Measurements from ENCODE around the gene GRK5. TPM values are rescaled to one million over a fixed set of nuclear protein-coding genes. Genes with fewer than 3 reads are reported as not detected.

Gene GRK5
- total RNA-seq, 4 donors from 2014 or later: 6.0 to 111 (median 9.5) TPM

DNA sequence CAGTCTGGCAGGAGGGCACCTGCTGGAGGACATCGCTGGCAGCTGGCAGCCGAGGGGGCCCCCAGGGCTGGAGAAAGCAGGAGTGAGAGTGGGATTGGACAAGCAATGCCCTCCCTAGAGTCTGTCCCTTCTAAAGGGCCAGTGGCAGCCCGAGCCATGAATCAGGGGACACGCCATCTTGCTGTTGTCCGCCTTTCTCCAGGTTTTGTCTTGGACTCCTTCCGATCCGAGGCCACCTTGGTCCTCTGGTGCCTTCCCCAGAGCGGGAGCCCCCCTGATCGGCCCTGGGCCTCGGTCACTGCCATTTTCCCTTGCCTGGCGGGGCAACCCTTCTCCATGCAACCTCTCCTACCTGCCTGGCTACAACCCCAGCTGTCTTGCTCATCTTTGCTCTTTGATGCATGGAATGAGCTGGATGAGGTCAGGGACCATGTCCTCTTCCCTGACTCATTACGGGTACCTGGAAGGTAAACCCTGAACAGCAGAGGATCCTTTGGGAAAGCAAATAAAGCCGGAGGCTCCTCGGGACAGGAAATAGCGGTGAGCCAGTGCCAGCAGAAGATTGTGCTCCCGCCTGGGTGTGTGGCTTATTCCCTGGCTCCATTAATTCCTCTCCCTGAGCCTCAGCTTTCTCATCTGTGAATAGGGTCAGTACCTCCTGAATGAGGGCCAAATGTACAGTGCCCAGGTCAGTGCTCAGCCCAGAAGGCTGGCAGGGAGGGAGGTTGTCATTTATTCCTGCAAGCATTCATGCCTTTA is 112.0 kb downstream of the GRK5 start:
- DNase-seq: no peak
- no peak overlapping the region for H3K4me3 ChIP-seq
- peaks cover 10 to 33% (median 15%) of the 10 kb centered on the region in 4 donors for H3K4me1 ChIP-seq
- no peaks in the 10 kb centered on the region for H3K9me3 ChIP-seq
- H3K36me3 ChIP-seq: no peaks in the 10 kb centered on the region
- no peak overlapping the region for H3K27ac ChIP-seq
- H3K27me3 ChIP-seq: no peaks in the 10 kb centered on the region
- intact Hi-C loops (cut with DNase I; ENCODE audit: low total_unique reads) (no loop called here), in situ Hi-C loops (cut with MboI; ENCODE audit: low pct_ligation_motif_present in 1 of 4, low pct_unique_long_range_greater_than_20kb in 1 of 4, low sequenced_read_pairs in 3 of 4) (no loop called here)
- 52 to 73% methylated on average over 4 to 16 of the region's 16 CpGs for WGBS, 2 donors (ENCODE audit: low coverage in 1 of 2)
- TF ChIP-seq, protein P1, sequence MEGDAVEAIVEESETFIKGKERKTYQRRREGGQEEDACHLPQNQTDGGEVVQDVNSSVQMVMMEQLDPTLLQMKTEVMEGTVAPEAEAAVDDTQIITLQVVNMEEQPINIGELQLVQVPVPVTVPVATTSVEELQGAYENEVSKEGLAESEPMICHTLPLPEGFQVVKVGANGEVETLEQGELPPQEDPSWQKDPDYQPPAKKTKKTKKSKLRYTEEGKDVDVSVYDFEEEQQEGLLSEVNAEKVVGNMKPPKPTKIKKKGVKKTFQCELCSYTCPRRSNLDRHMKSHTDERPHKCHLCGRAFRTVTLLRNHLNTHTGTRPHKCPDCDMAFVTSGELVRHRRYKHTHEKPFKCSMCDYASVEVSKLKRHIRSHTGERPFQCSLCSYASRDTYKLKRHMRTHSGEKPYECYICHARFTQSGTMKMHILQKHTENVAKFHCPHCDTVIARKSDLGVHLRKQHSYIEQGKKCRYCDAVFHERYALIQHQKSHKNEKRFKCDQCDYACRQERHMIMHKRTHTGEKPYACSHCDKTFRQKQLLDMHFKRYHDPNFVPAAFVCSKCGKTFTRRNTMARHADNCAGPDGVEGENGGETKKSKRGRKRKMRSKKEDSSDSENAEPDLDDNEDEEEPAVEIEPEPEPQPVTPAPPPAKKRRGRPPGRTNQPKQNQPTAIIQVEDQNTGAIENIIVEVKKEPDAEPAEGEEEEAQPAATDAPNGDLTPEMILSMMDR (IDR thresholded peaks at IDR 0.05): no peak
- TF ChIP-seq EP300 (IDR thresholded peaks at IDR 0.05; ENCODE audit: low read depth) (no peak), POLR2AphosphoS5 (IDR thresholded peaks at IDR 0.05) (no peak), POLR2A (IDR thresholded peaks at IDR 0.05) (no peak)

DNA sequence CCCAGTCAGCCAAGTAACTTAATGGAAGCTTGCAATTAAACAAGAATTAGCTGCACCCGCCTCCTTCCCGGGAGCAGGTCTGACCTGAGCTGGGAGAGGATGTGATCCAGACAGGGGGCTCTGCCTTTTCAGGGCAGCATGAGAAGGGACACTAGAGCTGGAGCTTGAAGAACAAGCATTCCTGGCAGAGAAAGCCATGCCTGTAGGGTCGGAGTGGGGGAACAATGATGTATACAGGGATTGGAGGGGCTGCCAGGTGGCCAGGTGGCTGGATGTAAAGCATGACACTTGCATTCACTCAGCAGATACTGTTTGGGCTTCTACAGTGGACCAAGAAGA is 112.5 kb downstream of the GRK5 start:
- DNase-seq: no peak
- Histone ChIP-seq H3K4me3 (no peak overlapping the region), H3K9me3 (no peaks in the 10 kb centered on the region), H3K27ac (no peak overlapping the region), H3K4me1 (peaks cover 6 to 32% (median 12%) of the 10 kb centered on the region in 4 donors), H3K27me3 (no peaks in the 10 kb centered on the region), H3K36me3 (no peaks in the 10 kb centered on the region)
- in situ Hi-C loops (cut with MboI; ENCODE audit: low pct_ligation_motif_present in 1 of 4, low pct_unique_long_range_greater_than_20kb in 1 of 4, low sequenced_read_pairs in 3 of 4) (no loop called here), intact Hi-C loops (cut with DNase I; ENCODE audit: low total_unique reads) (no loop called here)
- no peak for TF ChIP-seq EP300 (IDR thresholded peaks at IDR 0.05; ENCODE audit: low read depth)
- no peak for TF ChIP-seq POLR2A (IDR thresholded peaks at IDR 0.05)
- TF ChIP-seq, protein P1 (IDR thresholded peaks at IDR 0.05): no peak
- WGBS, 2 donors (ENCODE audit: low coverage in 1 of 2): 83% methylated on average over 3 of the region's 3 CpGs; no CpG with 5 or more reads in 1 of the 2 donors

DNA sequence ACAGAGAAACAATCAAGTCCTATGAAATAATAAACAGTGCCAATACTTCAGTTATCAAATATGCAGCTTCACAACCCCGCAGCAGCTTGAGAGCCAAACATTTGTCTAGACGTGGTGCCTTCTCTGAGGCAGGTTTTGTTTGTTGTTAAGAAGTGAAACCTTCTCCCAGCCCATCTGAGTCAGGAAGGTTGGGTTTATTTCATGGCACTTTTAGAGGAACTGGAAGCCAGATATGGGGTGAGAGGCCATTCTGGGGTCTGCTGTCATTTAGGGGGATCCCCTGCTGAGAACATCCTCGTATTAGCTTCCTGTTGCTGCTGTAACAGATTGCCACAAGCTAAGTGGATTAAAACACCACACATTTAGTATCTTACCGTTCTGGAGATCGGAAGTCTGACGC is 113.6 kb downstream of the GRK5 start:
- no peak for DNase-seq
- H3K4me1 ChIP-seq: peaks cover 0 to 22% (median 10%) of the 10 kb centered on the region in 4 donors
- TF ChIP-seq, protein P1 (IDR thresholded peaks at IDR 0.05): no peak
- TF ChIP-seq EP300 (IDR thresholded peaks at IDR 0.05; ENCODE audit: low read depth) (no peak), POLR2A (IDR thresholded peaks at IDR 0.05) (no peak), POLR2AphosphoS5 (IDR thresholded peaks at IDR 0.05) (no peak)
- no peaks in the 10 kb centered on the region for H3K27me3 ChIP-seq
- H3K9me3 ChIP-seq: no peaks in the 10 kb centered on the region
- no peak overlapping the region for H3K4me3 ChIP-seq
- H3K27ac ChIP-seq: no peak overlapping the region
- H3K36me3 ChIP-seq: no peaks in the 10 kb centered on the region
- intact Hi-C loops (cut with DNase I; ENCODE audit: low total_unique reads) (no loop called here), in situ Hi-C loops (cut with MboI; ENCODE audit: low pct_ligation_motif_present in 1 of 4, low pct_unique_long_range_greater_than_20kb in 1 of 4, low sequenced_read_pairs in 3 of 4) (no loop called here)
- 58 to 60% methylated on average over 2 to 6 of the region's 6 CpGs for WGBS, 2 donors (ENCODE audit: low coverage in 1 of 2)

DNA sequence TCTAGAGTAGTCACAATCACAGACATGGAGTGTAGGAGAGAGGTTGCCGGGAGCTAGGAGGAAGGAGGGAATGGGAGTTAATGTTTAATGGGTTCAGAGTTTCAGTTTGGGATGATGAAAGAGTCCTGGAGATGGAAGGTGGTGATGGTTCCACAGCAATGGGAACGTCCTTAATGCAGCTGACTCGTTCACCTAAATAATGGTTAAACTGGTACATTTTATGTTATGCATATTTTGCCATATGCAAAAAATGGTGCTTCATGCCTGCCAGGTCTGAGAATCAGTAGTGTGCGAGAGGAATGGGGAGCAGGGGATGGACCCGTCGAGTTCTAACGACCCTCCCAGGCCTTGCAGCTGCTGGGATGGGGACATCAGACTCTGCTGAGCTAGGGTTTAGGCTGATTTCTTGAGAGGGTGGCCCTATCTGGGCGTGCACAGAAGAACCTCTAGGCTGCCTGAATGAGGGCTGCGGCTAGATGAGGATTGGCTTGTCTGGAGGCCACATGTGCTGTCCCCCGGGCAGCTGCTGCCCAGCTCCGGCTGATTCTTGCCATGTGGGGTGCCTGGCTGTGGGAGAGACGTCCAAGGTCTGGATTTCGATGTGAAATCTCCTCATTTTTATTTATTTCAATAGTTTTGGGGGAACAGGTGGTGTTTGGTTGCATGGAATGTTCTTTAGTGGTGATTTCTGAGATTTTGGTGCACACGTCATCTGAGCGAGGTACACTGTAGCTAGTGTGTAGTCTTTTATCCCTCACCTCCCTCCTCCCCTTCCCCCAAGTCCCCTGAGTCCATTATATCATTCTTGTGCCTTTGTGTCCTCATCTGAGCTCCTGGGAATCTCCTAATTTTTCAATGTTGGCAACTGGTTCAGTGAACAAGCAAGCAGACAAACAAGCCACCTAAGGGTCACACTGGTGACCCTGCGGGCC is 116.0 kb downstream of the GRK5 start:
- H3K4me3 ChIP-seq: no peak overlapping the region
- peaks cover 0 to 4% (median 2%) of the 10 kb centered on the region in 4 donors for H3K4me1 ChIP-seq
- no peak for DNase-seq
- intact Hi-C loops (cut with DNase I; ENCODE audit: low total_unique reads): no loop called here
- H3K27me3 ChIP-seq: no peaks in the 10 kb centered on the region
- in situ Hi-C loops (cut with MboI; ENCODE audit: low pct_ligation_motif_present in 1 of 4, low pct_unique_long_range_greater_than_20kb in 1 of 4, low sequenced_read_pairs in 3 of 4): no loop called here
- H3K36me3 ChIP-seq: no peaks in the 10 kb centered on the region
- H3K27ac ChIP-seq: no peak overlapping the region
- TF ChIP-seq EP300 (IDR thresholded peaks at IDR 0.05; ENCODE audit: low read depth) (no peak), POLR2A (IDR thresholded peaks at IDR 0.05) (no peak), POLR2AphosphoS5 (IDR thresholded peaks at IDR 0.05) (no peak)
- TF ChIP-seq, protein P1 (IDR thresholded peaks at IDR 0.05): no peak
- no peaks in the 10 kb centered on the region for H3K9me3 ChIP-seq
- WGBS, 2 donors (ENCODE audit: low coverage in 1 of 2): 42 to 68% methylated on average over 3 to 16 of the region's 16 CpGs
